HG03175 (cell line): ENCODE results near the gene HEBP1.

Source experiments
- ATAC-seq: cut with Tn5 transposase; IDR thresholded peaks from one replicate; pipeline ENCODE4 v1.9.1; 2021; ENCODE audit warnings: mild to moderate bottlenecking, moderate library complexity; ENCODE audit not compliant: unreplicated experiment

HEBP1 gene

GRCh38 chr12:13024531-13024916 is 24.5 kb upstream of the HEBP1 start:
- no peak for ATAC-seq

GRCh38 chr12:13023811-13024530 is 23.9 kb upstream of the HEBP1 start:
- ATAC-seq = no peak

GRCh38 chr12:13022851-13023271 is 22.8 kb upstream of the HEBP1 start:
- no peak for ATAC-seq

GRCh38 chr12:13011098-13011497 is 11.0 kb upstream of the HEBP1 start:
- no peak for ATAC-seq

GRCh38 chr12:13008741-13009380 is 8.8 kb upstream of the HEBP1 start:
- ATAC-seq = no peak

GRCh38 chr12:13007496-13008233 is 7.6 kb upstream of the HEBP1 start:
- ATAC-seq = no peak

GRCh38 chr12:13005649-13006048 is 5.6 kb upstream of the HEBP1 start:
- no peak for ATAC-seq

GRCh38 chr12:13004986-13005385 is 4.9 kb upstream of the HEBP1 start:
- no peak for ATAC-seq

- ATAC-seq = no peak
These were observed 4.3 kb upstream of the HEBP1 start for GRCh38 chr12:13004361-13004760.

- no peak for ATAC-seq
These were observed 2.4 kb upstream of the HEBP1 start for GRCh38 chr12:13002301-13003097.

- no peak for ATAC-seq
These were observed 1.6 kb upstream of the HEBP1 start for GRCh38 chr12:13001775-13002040.

GRCh38 chr12:13000925-13001774 is 1.1 kb upstream of the HEBP1 start:
- ATAC-seq = peak; percentile 20

- ATAC-seq = peak; percentile 32
These were observed 505 bp upstream of the HEBP1 start for GRCh38 chr12:13000616-13000924.

GRCh38 chr12:12999271-12999958 is 650 bp downstream of the HEBP1 start:
- no peak for ATAC-seq

- ATAC-seq = no peak
These were observed 1.8 kb downstream of the HEBP1 start for GRCh38 chr12:12998248-12998647.

GRCh38 chr12:12997734-12998133 is 2.3 kb downstream of the HEBP1 start:
- ATAC-seq = no peak

GRCh38 chr12:12997156-12997555 is 2.9 kb downstream of the HEBP1 start:
- ATAC-seq = no peak

- ATAC-seq = no peak
These were observed 3.9 kb downstream of the HEBP1 start for GRCh38 chr12:12996209-12996608.

GRCh38 chr12:12995088-12995487 is 5.0 kb downstream of the HEBP1 start:
- ATAC-seq = no peak

- ATAC-seq = no peak
These were observed 6.7 kb downstream of the HEBP1 start for GRCh38 chr12:12993367-12993766.
